TTC549 (cell line): ENCODE results near the gene HAX1.
A peak's percentile ranks its signal among the peaks of the same experiment; 100 is the strongest.
"Not testable (repeated sequence)": the region's sequence is repeated elsewhere in the genome, so short reads cannot be mapped to it uniquely, and the experiment has no call there.

ENCODE experiments used
- FAIRE-seq: peaks from 2 replicates; lab custom pipeline; 2012; peaks lifted over from hg19 to GRCh38; lab: Jason Lieb, UNC

Gene HAX1

GRCh38 chr1:154272217-154272998, at the start of gene HAX1:
HAX1 (plus strand) TSS chr1:154272629; CDS start chr1:154272724, 95 bp downstream.
- FAIRE-seq: peak; percentile 99

- no peak for FAIRE-seq
These were observed 49.5 kb upstream of the HAX1 start for GRCh38 chr1:154222918-154223317.

DNA sequence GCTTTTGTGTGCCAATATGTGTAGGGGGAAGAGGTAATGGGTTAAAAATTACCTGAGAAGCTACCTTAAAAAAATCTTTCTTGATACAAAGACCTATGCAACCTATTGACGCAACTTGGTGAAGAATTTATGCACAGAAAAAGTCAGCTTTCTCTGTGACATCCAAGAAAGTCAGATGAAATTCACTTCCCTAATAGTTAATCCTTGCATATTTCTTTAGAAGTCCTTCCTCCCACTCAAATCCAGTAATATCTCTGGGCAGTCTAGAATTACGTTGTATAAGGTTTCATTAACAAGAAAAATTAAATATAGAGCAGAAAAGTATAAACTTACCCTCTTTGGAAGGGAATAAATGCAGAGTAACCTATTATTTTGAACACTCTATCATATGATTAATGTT, 48.8 kb upstream of the HAX1 start:
- no peak for FAIRE-seq

DNA sequence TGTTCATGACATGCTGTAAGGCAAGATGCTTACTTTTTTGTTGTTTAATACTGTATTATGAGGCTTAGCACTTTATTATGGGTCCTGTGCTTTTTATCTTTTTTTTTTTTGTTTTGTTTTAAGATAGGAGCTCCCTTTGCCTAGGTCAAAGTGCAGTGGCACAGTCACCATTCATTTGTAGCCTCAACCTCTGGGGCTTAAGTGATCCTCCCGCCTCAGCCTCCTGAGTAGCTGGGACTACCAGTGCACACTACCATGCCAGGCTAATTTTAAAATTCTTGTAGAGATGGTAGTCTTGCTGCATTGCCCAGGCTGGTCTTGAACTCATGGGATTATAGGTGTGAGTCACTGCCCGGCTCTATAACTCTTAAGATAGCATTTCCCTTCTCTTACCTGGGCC, 47.1 kb upstream of the HAX1 start:
- no peak for FAIRE-seq

DNA sequence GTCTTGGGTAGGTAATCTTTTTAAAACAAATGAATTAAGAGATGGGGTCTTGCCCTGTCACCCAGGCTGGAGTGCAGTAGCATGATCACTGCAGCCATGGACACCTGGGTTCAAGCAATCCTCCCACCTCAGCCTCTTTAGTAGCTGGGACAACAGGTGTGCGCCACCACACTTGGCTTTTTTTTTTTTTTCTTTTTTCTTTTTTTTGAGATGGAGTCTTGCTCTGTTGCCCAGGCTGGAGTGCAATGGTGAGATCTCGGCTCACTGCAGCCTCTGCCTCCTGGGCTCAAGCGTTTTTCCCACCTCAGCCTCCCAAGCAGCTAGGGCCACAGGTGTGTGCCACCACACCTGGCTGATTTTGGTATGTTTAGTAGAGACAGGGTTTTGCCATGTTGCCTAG, 41.3 kb upstream of the HAX1 start:
- FAIRE-seq: not testable (repeated sequence)

- not testable (repeated sequence) for FAIRE-seq
These were observed 39.3 kb upstream of the HAX1 start for GRCh38 chr1:154233127-154233526.

DNA sequence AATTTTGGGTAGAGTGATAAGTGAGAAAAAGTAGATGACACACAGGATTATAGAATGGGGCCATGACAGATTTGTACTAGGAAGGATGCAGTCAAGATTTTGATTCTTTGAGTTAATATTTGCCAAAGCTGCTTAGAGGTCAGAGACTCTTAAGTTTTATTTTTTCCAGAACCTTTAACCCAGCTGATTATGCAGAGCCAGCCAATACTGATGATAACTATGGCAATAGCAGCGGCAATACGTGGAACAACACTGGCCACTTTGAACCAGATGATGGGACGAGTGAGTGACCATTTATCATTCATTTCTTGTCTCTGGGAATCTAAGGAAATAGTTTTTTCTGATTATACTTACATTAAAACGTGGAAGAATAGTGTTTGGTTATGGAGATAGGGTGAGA, 35.6 kb upstream of the HAX1 start:
- no peak for FAIRE-seq

DNA sequence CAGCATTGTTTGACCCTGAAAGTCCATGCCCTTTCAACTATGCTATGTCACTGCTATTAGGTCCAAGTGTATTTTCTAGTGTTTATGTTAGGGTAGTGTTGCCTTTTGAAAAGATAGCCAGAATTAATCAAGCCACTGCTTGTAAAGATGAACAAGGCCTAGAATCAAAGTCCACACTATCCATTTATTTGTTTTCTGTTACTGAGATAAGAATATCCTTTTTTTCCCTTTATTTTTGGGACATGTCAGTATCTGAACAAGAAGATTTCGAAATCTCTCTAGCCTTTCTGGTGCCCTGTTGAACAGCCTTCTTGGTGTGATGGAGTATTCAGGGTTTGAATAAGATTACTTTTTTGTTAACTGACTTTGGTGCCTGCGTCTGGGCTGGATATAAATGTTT, 35.0 kb upstream of the HAX1 start:
- FAIRE-seq: no peak

- no peak for FAIRE-seq
These were observed 34.4 kb upstream of the HAX1 start for GRCh38 chr1:154237880-154238506.

DNA sequence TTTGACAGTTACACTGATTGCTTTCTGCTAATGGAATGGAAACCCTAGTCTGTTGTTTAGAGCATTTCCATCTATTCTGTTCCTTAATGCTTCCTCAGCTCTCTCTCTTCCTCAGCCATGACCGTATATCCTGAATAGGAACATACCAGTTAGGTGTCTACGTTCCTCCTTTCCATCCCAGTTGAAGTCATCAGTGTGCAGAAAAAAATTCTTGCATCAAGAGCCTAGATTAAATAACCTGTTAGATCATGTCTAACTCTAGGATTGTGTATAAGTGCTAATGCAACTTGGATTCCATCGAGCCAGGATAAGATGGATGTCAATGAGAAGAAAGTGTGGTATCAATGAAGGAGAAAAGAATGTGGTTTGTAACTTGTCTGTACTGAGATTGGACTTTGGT, 32.9 kb upstream of the HAX1 start:
- FAIRE-seq: no peak

DNA sequence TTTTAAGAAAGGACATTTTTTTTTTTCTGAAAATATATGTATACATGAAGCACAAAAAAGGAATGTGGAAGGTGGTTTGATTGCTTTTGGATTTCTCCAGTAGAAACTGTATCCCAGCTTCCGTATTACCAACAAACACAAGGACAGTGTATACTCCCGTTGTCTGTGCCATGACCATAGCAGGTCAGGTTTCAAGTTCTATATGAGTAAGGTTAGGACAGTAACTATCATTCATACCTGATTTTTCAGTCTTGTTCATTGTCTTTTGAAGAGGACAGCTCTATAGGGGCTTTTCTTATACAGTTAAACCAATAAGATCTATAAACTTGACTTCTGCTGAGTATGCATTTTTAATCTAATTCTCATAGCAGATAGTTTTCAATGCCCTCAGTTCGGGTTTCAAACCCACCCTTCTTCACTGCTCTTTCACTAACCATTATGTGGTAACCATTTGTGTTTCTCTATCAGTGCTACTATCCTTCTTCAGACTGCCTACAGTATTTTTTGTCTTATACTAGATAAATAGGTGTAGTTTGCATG, 32.1 kb upstream of the HAX1 start:
- FAIRE-seq: no peak

DNA sequence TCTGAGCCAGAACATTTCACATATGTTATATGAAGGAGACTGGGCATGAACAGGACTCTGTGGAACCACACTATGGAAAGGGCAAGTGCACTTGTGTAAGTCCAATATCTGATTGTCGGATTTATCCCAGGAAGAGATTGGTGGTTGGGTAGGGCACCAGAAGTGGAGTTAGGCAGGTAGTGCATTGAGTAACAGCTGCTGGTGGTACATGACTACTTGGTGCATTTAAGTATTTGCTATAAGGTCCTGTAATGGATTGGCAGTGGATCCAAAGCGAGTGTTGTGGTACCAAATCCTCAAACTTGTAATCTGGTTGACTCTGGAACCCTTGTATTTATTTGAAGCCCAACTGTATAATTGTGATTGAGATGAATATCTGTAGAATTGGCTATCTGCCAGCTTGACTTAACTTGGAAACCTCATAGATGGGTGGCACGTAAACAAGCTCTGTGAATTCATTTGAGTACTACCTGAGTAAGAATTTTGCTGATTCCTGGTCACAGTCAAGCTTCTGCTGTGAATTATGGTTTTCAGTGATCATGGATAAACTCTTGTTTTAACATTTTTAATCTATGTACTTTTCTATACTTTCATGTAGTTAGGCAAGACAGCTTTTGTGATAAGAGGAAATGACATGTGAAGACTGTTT, 30.6 kb upstream of the HAX1 start:
- FAIRE-seq: no peak

DNA sequence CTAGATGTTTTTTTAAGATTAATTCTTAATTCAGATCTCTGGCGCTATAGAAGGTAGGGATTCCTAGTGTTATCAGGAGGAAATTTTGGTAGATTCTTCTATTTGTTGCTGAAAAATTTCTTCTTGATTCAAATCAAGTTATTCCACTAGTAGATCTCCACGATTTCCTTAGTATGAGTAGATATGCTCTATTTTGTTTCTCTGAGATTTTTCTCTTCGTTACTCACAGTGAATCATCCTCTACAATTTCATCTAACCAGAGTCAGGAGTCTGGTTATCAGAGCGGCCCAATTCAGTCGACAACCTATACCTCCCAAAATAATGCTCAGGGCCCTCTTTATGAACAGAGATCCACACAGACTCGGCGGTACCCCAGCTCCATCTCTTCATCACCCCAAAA, 18.8 kb upstream of the HAX1 start:
- no peak for FAIRE-seq

DNA sequence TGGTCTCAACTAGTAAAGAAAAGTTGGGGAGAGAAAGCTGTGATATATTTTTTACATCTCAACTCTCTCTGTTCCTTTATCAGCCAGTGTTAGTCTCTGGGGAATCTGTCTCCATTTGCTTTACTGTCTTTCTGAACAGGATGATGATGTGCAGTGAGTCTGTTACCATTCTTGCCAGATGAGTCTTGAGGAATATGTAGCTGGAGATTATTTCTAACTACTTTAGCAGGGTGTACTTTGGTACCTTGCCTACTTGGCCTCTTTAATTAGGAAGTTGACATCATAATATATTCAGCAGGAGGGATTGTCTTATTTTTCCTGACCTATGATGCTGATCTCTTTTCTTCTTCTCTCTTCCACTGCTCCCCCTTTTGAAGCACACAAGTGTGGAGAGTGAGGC, 15.7 kb upstream of the HAX1 start:
- no peak for FAIRE-seq

GRCh38 chr1:154258784-154259183, 13.6 kb upstream of the HAX1 start:
- FAIRE-seq: no peak

GRCh38 chr1:154260127-154260526, 12.3 kb upstream of the HAX1 start:
- no peak for FAIRE-seq

- no peak for FAIRE-seq
These were observed 8.7 kb upstream of the HAX1 start for GRCh38 chr1:154263465-154264332.

DNA sequence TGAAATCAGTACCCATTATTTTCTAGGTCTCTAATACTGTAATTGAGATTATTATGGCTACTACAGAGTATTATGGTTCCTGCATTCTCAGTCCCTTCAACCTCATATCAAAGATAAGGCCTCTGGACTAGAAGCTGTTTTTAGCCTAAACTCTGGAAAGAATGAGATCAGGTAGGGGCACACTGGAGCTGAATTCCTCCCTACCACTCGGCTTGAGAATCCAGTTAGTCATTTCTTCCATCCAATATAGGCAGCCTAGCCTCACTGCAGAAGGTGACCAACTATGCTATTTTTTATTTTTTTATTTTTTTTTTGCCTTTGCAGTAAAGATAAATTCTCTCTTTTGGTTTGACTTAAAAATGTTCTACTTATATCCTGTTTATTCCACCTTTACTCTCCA, 8.0 kb upstream of the HAX1 start:
- peak; percentile 29 for FAIRE-seq

- no peak for FAIRE-seq
These were observed 6.8 kb upstream of the HAX1 start for GRCh38 chr1:154265586-154265985.

DNA sequence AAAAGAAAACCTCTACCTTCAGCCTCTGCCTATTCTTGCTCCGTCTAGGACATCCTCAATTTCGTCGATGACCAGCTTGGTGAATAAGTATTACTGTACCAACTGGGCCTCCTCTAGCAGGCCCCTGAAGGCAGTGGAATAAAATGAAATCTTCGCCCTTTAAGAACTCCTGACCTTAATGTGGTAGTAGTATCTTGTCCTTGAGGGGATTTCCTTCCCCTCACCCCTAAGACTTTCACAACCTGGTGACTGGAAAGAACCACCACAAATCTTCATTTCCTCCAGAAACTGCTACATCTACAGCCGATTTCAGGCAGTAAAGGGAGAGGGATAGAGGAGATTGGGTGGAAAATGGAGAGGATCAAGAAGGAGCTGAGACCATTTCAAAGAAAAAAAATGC, 1.6 kb upstream of the HAX1 start:
- no peak for FAIRE-seq

DNA sequence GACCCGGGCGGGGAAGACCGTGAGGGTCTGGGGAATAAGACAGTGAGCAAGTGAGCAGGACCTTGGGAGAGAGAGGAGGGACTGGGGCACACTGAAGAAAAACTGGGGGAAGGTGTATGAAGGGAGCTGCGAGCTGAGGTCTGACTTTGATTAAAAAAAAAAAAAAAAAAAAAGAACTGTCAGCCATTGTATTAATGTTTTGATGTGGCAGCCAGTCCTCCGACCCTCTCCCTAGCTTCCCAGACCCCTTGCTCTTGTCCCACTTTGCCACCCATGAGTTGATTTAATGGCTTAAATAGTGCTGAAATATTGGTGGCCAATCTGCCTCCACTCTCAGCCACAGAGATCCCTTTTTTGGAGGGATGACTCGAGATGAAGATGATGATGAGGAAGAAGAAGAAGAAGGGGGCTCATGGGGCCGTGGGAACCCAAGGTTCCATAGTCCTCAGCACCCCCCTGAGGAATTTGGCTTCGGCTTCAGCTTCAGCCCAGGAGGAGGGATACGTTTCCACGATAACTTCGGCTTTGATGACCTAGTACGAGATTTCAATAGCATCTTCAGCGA, 652 bp downstream of the HAX1 start:
- FAIRE-seq: no peak

DNA sequence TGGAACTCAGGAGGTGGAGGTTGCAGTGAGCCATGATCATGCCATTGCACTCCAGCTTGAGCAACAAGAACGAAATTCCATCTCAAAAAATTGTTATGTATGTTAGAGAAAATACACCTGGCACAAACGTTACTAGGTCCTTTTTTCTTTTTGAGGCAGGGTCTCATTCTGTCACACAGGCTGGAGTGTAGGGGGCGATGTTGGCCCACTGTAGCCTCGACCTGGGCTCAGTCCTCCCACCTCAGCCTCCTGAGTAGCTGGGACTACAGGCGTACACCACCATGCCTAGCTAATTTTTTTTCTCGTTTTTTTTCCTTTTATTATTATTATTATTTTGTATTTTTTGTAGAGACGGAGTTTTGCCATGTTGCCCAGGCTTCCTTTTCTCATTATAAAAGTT, 4.4 kb downstream of the HAX1 start:
- no peak for FAIRE-seq
